ENCODE results near the gene NF1.
"Not testable (repeated sequence)": the region's sequence is repeated elsewhere in the genome, so short reads cannot be mapped to it uniquely, and the experiment has no call there.

- not testable (repeated sequence) for TF ChIP-seq POLR2A, CTCF, EP300 (IDR thresholded peaks at IDR 0.05)
Measured at GRCh38 chr17:31178951-31179350, 84.2 kb downstream of the NF1 start.

Data from gastroesophageal sphincter (tissue), 3 donors.